ENCODE results near the gene PLEKHH3.

PLEKHH3 gene

GRCh38 chr17:42682722-42683403 lies 6.1 kb upstream of the PLEKHH3 start:
- Histone ChIP-seq H2AFZ (ENCODE audit: low read depth) (no peak overlapping the region), H3K4me3 (IDR thresholded peaks at IDR 0.05; ENCODE audit: insufficient read depth, low read depth, low read length) (no peak overlapping the region), H3K27ac (peak overlapping the region; percentile 3; the same call in 1 of the 2 replicates), H3K9ac (no peak overlapping the region), H3K4me2 (peak overlapping the region; percentile 43), H3K79me2 (ENCODE audit: insufficient read depth, low read depth) (peaks cover 8% of the 10 kb centered on the region; the same call in 1 of the 2 replicates), H4K20me1 (ENCODE audit: insufficient read depth) (no peaks in the 10 kb centered on the region), H3K4me1 (ENCODE audit: low read depth, poor library complexity, severe bottlenecking) (peaks cover 40% of the 10 kb centered on the region), H3K27me3 (ENCODE audit: insufficient read depth, low read depth) (no peaks in the 10 kb centered on the region), H3K36me3 (ENCODE audit: insufficient read depth) (no peaks in the 10 kb centered on the region)
- TF ChIP-seq CTCF (conservative IDR thresholded peaks at IDR 0.05; ENCODE audit: low read depth, low read length): no peak

- no peaks in the 10 kb centered on the region for H3K36me3 ChIP-seq (ENCODE audit: insufficient read depth)
- H3K27me3 ChIP-seq (ENCODE audit: insufficient read depth, low read depth): no peaks in the 10 kb centered on the region
- H3K4me1 ChIP-seq (ENCODE audit: low read depth, poor library complexity, severe bottlenecking): peaks cover 40% of the 10 kb centered on the region
- H3K4me3 ChIP-seq (IDR thresholded peaks at IDR 0.05; ENCODE audit: insufficient read depth, low read depth, low read length): no peak within 1 kb of the TSS
- TF ChIP-seq CTCF (conservative IDR thresholded peaks at IDR 0.05; ENCODE audit: low read depth, low read length): no peak
- peak within 1 kb of the TSS; percentile 97 for H3K4me2 ChIP-seq
- H2AFZ ChIP-seq (ENCODE audit: low read depth): no peak within 1 kb of the TSS
- no peaks in the 10 kb centered on the region for H4K20me1 ChIP-seq (ENCODE audit: insufficient read depth)
- H3K27ac ChIP-seq: peak within 1 kb of the TSS; percentile 3; the same call in 1 of the 2 replicates
- peak within 1 kb of the TSS; percentile 8; the same call in 1 of the 2 replicates for H3K9ac ChIP-seq
- H3K79me2 ChIP-seq (ENCODE audit: insufficient read depth, low read depth): peaks cover 12% of the 10 kb centered on the region
Observed at GRCh38 chr17:42681976-42682721, 5.4 kb upstream of the PLEKHH3 start, which contains the start of gene CNTNAP1. CNTNAP1 (plus strand) TSS chr17:42682531; CDS start chr17:42682830, 299 bp downstream.

GRCh38 chr17:42680331-42680808 lies 3.6 kb upstream of the PLEKHH3 start:
- H2AFZ ChIP-seq (ENCODE audit: low read depth): 0 out of 2 replicates have a peak overlapping the region, but pooled peaks have one; percentile 62
- no peaks in the 10 kb centered on the region for H3K36me3 ChIP-seq (ENCODE audit: insufficient read depth)
- no peak for TF ChIP-seq CTCF (conservative IDR thresholded peaks at IDR 0.05; ENCODE audit: low read depth, low read length)
- no peak overlapping the region for H3K4me3 ChIP-seq (IDR thresholded peaks at IDR 0.05; ENCODE audit: insufficient read depth, low read depth, low read length)
- peak overlapping the region; percentile 98 for H3K27ac ChIP-seq
- H3K27me3 ChIP-seq (ENCODE audit: insufficient read depth, low read depth): no peaks in the 10 kb centered on the region
- peaks cover 40% of the 10 kb centered on the region for H3K4me1 ChIP-seq (ENCODE audit: low read depth, poor library complexity, severe bottlenecking)
- peaks cover 26% of the 10 kb centered on the region for H3K79me2 ChIP-seq (ENCODE audit: insufficient read depth, low read depth)
- peak overlapping the region; percentile 97 for H3K4me2 ChIP-seq
- H4K20me1 ChIP-seq (ENCODE audit: insufficient read depth): no peaks in the 10 kb centered on the region
- H3K9ac ChIP-seq: no peak overlapping the region

DNA sequence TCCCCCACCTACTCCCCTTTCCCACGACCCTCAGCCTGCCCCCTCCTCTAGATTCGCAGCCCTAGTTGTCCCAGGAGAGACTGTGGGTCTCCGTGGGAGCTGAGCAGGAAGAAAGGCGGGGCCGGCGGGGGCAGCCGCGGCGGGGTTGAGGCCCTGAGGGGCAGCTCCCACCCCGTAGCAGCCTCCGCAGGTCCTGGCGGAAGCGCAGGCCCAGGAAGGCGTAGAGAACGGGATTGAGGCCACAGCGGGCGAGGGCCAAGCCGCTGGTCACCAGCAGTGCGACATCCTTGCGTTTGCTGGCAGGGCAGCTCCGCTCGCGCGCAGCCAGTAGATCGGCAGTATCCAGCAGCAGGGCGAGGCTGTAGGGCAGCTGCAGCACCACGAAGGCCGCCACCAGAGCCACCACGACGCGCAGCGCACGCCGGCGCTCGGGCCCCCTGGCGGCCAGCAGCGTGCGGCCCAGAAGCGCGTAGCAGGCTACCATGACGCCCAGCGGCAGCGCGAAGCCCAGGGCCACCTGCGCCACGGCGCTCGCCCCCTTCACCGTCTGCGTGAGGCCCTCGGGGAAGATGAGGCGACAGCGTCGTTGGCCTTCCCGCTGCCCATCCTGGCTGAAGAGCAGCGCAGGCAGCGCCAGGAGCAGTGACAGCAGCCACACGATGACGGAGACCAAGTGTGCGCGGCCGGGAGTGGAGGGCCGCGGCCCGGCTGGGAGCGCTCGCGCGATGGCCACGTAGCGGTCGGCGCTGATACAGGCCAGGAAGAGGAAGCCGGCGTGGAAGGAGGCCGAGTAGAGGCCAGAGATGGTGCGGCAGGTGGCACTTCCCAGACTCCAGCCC lies 2.9 kb upstream of the PLEKHH3 start:
- H2AFZ ChIP-seq (ENCODE audit: low read depth): peak overlapping the region; percentile 62
- H3K9ac ChIP-seq: peak overlapping the region; percentile 83
- peak; percentile 85 for TF ChIP-seq CTCF (conservative IDR thresholded peaks at IDR 0.05; ENCODE audit: low read depth, low read length)
- no peaks in the 10 kb centered on the region for H4K20me1 ChIP-seq (ENCODE audit: insufficient read depth)
- H3K36me3 ChIP-seq (ENCODE audit: insufficient read depth): no peaks in the 10 kb centered on the region
- no peak overlapping the region for H3K4me3 ChIP-seq (IDR thresholded peaks at IDR 0.05; ENCODE audit: insufficient read depth, low read depth, low read length)
- H3K4me1 ChIP-seq (ENCODE audit: low read depth, poor library complexity, severe bottlenecking): peaks cover 41% of the 10 kb centered on the region
- H3K4me2 ChIP-seq: peak overlapping the region; percentile 97
- no peaks in the 10 kb centered on the region for H3K27me3 ChIP-seq (ENCODE audit: insufficient read depth, low read depth)
- H3K27ac ChIP-seq: peak overlapping the region; percentile 98
- peaks cover 33% of the 10 kb centered on the region for H3K79me2 ChIP-seq (ENCODE audit: insufficient read depth, low read depth)

Measured in KMS-11 (cell line).